ENCODE results near the gene UGT3A1. TPM values are rescaled to one million over a fixed set of nuclear protein-coding genes. Genes with fewer than 3 reads are reported as not detected.

The UGT3A1 gene
- total and polyA plus RNA-seq, 2 of the 13 experiments (the other 11 are each of a cell fraction or from before 2014, with no cell fraction given) = not detected

DNA sequence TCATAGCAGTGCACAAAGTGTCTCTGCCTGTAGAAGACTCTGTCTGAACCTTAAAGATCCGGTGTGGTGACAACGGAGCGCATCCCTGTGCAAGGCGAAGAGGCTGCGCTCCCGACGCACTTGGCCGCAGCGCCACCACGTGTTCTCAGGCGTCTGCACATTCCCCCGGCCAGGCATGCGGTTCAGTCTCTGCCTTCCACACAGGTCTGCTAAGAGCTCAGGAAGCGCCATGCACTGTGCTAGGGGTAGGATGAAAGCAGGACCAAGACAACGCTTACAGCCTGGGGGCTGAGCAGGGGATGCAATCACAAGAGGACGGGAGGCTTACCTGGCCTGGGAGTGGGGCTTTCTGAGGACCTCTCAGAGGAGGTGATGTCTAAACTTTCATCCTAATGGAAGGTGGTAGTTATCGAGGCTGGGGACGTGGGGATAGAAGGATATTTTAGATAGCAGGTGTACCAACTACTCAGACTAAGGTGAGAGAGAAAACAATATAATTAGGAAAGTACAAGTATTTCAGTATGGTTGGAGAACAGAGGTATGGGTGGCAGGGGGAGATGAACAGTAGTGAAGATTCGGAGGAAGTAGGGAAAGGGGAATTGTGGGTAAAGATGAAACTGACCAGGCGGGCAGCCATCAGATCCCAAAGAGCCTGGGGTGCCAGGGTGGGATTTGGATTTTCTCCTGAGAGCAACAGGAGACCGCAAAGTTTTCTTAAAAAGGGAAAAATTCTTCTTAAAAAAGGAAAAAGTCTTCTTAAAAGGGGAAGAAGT is 66.1 kb downstream of the UGT3A1 start (continued):
- TF ChIP-seq, protein P1, sequence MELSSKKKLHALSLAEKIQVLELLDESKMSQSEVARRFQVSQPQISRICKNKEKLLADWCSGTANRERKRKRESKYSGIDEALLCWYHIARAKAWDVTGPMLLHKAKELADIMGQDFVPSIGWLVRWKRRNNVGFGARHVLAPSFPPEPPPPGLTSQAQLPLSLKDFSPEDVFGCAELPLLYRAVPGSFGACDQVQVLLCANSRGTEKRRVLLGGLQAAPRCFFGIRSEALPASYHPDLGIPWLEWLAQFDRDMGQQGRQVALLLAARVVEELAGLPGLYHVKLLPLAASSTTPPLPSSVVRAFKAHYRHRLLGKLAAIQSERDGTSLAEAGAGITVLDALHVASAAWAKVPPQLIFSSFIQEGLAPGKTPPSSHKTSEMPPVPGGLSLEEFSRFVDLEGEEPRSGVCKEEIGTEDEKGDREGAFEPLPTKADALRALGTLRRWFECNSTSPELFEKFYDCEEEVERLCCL (CRISPR knock-in tag; IDR thresholded peaks at IDR 0.05; ENCODE audit: borderline replicate concordance) = no peak
- TF ChIP-seq ATF7-NPFF (CRISPR knock-in tag; IDR thresholded peaks at IDR 0.05; ENCODE audit: low read depth) (no peak), ZNF382 (CRISPR knock-in tag; IDR thresholded peaks at IDR 0.05; ENCODE audit: borderline replicate concordance) (no peak)
- TF ChIP-seq, protein P2, sequence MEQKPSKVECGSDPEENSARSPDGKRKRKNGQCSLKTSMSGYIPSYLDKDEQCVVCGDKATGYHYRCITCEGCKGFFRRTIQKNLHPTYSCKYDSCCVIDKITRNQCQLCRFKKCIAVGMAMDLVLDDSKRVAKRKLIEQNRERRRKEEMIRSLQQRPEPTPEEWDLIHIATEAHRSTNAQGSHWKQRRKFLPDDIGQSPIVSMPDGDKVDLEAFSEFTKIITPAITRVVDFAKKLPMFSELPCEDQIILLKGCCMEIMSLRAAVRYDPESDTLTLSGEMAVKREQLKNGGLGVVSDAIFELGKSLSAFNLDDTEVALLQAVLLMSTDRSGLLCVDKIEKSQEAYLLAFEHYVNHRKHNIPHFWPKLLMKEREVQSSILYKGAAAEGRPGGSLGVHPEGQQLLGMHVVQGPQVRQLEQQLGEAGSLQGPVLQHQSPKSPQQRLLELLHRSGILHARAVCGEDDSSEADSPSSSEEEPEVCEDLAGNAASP (CRISPR knock-in tag; IDR thresholded peaks at IDR 0.05; ENCODE audit: borderline replicate concordance) = no peak

DNA sequence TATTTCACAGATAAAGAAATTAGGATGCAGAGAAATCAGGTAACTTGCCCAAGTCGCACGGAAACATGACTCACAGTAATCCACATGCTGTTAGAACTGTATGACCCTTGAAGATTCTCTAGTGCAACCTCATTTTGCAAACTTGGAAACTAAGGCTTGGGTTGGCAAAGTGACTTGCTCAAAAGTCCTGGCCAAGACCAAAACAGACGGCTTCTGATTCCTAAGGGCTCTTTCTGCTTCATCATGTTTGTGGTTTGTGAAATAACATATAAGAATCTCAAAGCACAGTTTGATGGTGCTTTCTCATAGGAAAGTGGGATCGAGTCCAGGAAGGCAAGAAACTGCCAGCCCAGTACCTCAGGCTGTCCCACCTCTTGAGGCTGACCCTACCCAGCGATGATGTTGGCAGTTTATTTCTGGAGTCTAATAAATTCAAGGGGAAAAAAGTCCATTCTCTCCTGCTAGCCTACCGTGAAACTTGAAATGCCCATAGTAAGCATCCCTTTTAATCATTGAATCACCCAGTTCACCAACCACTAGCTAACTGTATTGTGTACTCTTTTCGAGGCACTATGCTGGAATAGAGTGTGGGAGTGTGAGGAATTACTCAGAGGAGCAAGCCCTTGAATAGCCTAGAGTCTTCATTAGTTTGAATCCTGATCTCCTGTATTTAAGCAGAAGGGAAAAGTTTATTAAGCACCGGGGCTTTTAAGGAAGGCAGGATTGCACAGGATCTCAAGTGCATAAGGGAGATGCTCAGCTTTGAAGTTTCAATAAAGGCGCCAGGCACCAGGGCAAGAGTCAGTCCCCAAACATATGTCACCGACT is 66.9 kb downstream of the UGT3A1 start:
- H3K4me1 ChIP-seq (ENCODE audit: insufficient read depth, low read length) = no peaks in the 10 kb centered on the region
- no peak for DNase-seq (ENCODE audit: low spot score)
- no peaks in the 10 kb centered on the region for H3K79me2 ChIP-seq (ENCODE audit: insufficient read depth, low read length)
- no peaks in the 10 kb centered on the region for H3K9me3 ChIP-seq (ENCODE audit: low read length)
- no peak overlapping the region for H3K27ac ChIP-seq (ENCODE audit: extremely low read length, insufficient read depth, low read length)
- CTCF ChIA-PET (ENCODE audit: low intra/inter-chr PET ratio, low total read pairs) = interaction anchor here (3.3 kb wide), 1 partner anchor 147 kb away, joined by 38 read pairs; no protein-coding TSS in a partner anchor
- WGBS (ENCODE audit: low lambda C conversion rate) = 17% methylated on average over 10 of the region's 10 CpGs
- H3K4me2 ChIP-seq (ENCODE audit: low read depth, low read length) = no peak overlapping the region
- H4K20me1 ChIP-seq (ENCODE audit: insufficient read depth, low read length) = no peaks in the 10 kb centered on the region
- H3K4me3 ChIP-seq (replicated peaks in 1 of 3; ENCODE audit: insufficient read depth in 1 of 3, low read depth in 2 of 3, low read length in 3 of 3) = no peak overlapping the region
- H3K27me3 ChIP-seq (ENCODE audit: control insufficient read depth in 1 of 2, insufficient read depth in 2 of 2, low read length in 2 of 2) = no peaks in the 10 kb centered on the region
- no peak overlapping the region for H2AFZ ChIP-seq (ENCODE audit: low read length)
- intact Hi-C loops (cut with micrococcal nuclease; ENCODE audit: unreplicated experiment) (no loop called here), in situ Hi-C loops (cut with HindIII; ENCODE audit: extremely low pct_ligation_motif_present, low pct_unique_long_range_greater_than_20kb) (loop anchor here (10.0 kb wide), 1 partner anchor 150 kb away; no protein-coding TSS in a partner anchor)
- H3K9ac ChIP-seq (ENCODE audit: insufficient read depth, low read depth, low read length) = no peak overlapping the region
- no peak for FAIRE-seq
- no peaks in the 10 kb centered on the region for H3K36me3 ChIP-seq (replicated peaks in 1 of 2; ENCODE audit: control insufficient read depth in 1 of 2, insufficient read depth in 2 of 2, low read length in 2 of 2)
- TF ChIP-seq, protein P3, sequence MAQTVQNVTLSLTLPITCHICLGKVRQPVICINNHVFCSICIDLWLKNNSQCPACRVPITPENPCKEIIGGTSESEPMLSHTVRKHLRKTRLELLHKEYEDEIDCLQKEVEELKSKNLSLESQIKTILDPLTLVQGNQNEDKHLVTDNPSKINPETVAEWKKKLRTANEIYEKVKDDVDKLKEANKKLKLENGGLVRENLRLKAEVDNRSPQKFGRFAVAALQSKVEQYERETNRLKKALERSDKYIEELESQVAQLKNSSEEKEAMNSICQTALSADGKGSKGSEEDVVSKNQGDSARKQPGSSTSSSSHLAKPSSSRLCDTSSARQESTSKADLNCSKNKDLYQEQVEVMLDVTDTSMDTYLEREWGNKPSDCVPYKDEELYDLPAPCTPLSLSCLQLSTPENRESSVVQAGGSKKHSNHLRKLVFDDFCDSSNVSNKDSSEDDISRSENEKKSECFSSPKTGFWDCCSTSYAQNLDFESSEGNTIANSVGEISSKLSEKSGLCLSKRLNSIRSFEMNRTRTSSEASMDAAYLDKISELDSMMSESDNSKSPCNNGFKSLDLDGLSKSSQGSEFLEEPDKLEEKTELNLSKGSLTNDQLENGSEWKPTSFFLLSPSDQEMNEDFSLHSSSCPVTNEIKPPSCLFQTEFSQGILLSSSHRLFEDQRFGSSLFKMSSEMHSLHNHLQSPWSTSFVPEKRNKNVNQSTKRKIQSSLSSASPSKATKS (CRISPR knock-in tag; IDR thresholded peaks at IDR 0.05) = no peak
- TF ChIP-seq FOXP1 (IDR thresholded peaks at IDR 0.05) = no peak
- no peak for TF ChIP-seq FOXP1 (CRISPR knock-in tag; IDR thresholded peaks at IDR 0.05)
- no peak for TF ChIP-seq SATB2 (CRISPR knock-in tag; IDR thresholded peaks at IDR 0.05)
- no peak for TF ChIP-seq ASH2L (IDR thresholded peaks at IDR 0.05; ENCODE audit: insufficient read length, low read depth, low read length)
- no peak for TF ChIP-seq POLR2AphosphoS5 (IDR thresholded peaks at IDR 0.05; ENCODE audit: low read depth, low read length)
- TF ChIP-seq ZNF468 (CRISPR knock-in tag; IDR thresholded peaks at IDR 0.05) = no peak
- ATAC-seq = no peak
- POLR2A ChIA-PET = no interaction called here
- BruUV-seq (replicated peaks) = no TSS peak
